NCI-H1105 treated with DMSO at 0.1 percent for 48 hours (cell line): ENCODE results near the gene SMIM45.

Source experiments
- DNase-seq: peaks from one replicate; lab custom pipeline; 2025; lab: John Stamatoyannopoulos, UW

The SMIM45 gene

GRCh38 chr22:41951898-41952474, at the start of gene SMIM45:
Gene SMIM45 (plus strand): TSS chr22:41952150.
- DNase-seq, result no peak

GRCh38 chr22:41902932-41903421, 49.0 kb upstream of the SMIM45 start:
- DNase-seq, result no peak

GRCh38 chr22:41904450-41905410, 47.2 kb upstream of the SMIM45 start:
- no peak for DNase-seq

GRCh38 chr22:41905411-41906202, 46.3 kb upstream of the SMIM45 start:
- no peak for DNase-seq

- no peak for DNase-seq
Measured at GRCh38 chr22:41906822-41907221, 45.1 kb upstream of the SMIM45 start.

GRCh38 chr22:41907436-41908401, 44.2 kb upstream of the SMIM45 start:
- no peak for DNase-seq

GRCh38 chr22:41908411-41909309, 43.3 kb upstream of the SMIM45 start:
- no peak for DNase-seq

GRCh38 chr22:41909310-41910049, 42.5 kb upstream of the SMIM45 start:
- no peak for DNase-seq

- peak; percentile 25 for DNase-seq
Measured at GRCh38 chr22:41910050-41911000, 41.6 kb upstream of the SMIM45 start.

- DNase-seq, result no peak
Measured at GRCh38 chr22:41911001-41911611, 40.8 kb upstream of the SMIM45 start.

- no peak for DNase-seq
Measured at GRCh38 chr22:41912338-41913039, 39.5 kb upstream of the SMIM45 start.

- no peak for DNase-seq
Measured at GRCh38 chr22:41913040-41913719, 38.8 kb upstream of the SMIM45 start.

- no peak for DNase-seq
Measured at GRCh38 chr22:41913842-41914534, 38.0 kb upstream of the SMIM45 start.

- no peak for DNase-seq
Measured at GRCh38 chr22:41914611-41915034, 37.3 kb upstream of the SMIM45 start.

- DNase-seq, result no peak
Measured at GRCh38 chr22:41915035-41915785, 36.7 kb upstream of the SMIM45 start, which contains the start of gene SHISA8. Gene SHISA8 (minus strand): TSS chr22:41915074. CDS start chr22:41914667, 407 bp downstream.
